ENCODE results near the gene SNAPC4.
"Not testable (repeated sequence)": the region's sequence is repeated elsewhere in the genome, so short reads cannot be mapped to it uniquely, and the experiment has no call there.

The SNAPC4 gene

DNA sequence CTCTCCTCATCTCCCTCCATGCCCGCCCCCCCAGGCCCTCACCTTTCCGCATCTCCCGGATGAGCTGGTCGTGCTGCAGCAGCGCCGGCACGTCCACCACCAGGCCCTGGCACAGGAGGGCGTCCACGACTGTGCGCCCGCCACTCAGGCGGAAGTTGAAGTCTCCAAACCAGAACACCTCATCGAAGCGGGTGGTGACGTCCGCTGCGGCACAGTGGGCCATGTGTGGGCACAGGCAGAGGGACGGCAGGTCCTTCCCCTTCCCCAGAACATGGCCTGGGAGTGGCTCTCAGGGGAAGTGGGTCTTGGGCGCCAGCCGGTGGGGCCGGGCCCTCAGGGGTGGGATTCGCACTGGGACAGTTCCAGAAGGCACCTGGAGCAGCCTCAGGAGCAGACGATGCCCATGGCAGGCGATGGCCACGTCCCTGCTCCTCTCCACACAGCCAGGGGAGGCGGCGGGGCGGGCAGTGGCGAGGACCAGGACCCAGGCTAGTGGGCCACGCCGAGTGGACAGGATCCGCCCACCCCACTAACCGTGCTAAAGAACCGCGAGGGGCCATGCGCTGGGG is 31.9 kb upstream of the SNAPC4 start:
- DNase-seq = no peak

DNA sequence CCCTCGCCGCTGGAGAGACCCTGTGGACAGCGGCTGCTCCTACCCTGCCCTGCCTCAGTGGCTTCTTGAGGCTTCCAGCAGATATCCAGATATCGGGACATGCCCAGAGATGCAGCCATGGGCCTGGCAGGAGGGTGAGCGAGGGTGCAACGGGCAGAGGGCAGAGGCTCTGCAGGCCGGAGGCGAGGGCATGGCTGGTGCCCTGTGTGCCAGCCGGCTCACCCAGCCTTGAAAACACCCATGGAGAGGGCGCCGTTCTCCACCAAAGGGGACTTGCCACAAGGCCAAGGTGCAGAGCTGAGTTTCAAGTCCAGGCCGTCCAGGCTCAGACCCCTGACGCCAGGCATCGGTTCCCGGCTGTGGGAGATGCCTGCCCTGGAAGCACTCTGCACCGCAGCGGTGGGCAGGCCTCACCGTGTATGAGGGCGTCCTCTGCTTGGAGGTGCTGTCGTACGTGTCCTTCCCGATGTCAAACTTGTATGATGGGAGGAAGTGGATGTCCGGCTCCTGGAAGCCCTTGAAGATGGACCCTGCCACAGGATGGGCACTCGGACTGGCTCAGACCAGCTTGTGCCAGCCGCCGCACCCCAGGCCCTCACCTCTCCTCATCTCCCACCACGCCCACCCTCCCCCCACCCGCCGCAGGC is 30.7 kb upstream of the SNAPC4 start:
- no peak for DNase-seq

DNA sequence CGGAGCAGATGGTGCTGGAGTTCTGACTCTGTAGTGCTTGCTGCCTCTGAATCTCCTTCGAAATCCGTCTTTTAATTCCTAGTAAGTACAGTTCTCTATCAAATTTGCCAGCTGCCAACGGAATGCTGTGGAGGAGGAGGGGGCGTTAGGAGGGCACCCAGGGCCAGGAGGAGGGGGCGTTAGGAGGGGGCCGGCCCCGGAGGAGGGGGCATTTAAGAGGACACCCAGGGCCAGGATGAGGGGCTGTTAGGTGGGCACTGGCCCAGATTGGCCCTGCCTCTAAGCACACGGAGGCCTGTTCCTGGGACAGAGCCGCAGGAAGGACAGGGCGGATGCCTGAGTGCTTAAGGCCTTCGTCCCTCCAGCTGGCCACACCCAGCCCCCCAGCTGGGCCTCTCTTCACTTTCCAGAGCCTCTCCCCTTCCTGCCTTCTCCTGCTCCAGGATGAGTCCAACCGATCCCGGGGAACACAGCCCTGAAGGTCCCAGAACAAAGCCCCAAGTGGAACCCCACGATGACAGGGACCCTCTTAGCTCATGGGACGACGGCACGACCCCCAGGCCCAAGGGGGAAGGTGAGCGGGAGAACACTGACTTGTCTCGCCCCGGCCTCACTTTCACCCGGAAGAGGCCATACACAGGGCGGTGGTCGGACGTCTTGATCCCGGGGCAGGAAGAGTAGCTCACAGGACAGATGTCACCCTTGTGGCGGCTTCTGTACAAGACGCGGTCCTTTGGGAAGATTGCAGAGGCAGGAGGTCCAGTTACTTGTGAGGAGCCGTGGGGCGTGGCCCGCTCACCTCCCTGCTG is 29.9 kb upstream of the SNAPC4 start:
- DNase-seq = no peak

DNA sequence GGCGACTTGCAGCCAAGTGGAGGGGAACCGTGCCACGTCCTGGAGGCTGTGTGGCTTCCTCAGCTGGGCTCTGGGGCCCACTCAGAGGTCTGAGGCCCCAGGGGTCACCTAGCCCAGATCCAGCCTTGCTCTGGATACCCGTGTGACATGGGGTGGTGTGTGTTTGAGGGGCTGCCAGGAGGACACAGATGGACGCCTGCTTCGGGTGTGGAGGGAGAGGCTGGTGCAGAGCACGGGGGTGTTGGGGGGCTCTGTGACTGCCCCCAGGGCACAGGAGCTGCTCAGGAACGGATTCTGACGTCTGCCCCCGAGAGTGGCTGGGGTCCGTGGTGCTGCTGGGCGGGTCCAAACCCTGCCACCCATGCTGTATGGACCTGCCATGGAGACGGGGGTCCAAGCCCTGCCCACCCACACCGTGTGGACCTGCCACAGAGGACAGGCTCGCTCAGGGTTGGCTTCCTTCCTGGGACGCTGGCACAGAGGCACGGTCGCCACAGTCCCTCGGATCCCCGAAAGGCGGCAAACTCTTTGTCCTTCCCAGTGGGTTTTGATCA is 29.2 kb upstream of the SNAPC4 start:
- no peak for DNase-seq

GRCh38 chr9:136426787-136427186 is 26.8 kb upstream of the SNAPC4 start:
- DNase-seq = no peak

DNA sequence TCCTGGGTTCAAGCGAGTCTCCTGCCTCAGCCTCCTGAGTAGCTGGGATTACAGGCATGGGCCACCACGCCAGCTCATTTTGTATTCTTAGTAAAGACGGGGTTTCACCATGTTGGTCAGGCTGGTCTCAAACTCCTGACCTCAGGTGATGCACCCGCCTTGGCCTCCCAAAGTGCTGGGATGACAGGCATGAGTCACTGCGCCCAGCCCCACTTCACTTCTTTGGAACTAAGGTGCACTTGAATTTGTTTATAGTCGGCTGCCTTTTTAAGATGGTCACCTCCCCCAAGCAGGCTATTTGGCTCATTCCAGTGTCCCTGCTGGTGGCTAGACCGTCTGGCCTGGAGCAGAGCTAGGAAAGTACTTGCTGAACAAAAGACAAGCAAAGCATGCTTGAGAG is 25.4 kb upstream of the SNAPC4 start:
- not testable (repeated sequence) for DNase-seq

DNA sequence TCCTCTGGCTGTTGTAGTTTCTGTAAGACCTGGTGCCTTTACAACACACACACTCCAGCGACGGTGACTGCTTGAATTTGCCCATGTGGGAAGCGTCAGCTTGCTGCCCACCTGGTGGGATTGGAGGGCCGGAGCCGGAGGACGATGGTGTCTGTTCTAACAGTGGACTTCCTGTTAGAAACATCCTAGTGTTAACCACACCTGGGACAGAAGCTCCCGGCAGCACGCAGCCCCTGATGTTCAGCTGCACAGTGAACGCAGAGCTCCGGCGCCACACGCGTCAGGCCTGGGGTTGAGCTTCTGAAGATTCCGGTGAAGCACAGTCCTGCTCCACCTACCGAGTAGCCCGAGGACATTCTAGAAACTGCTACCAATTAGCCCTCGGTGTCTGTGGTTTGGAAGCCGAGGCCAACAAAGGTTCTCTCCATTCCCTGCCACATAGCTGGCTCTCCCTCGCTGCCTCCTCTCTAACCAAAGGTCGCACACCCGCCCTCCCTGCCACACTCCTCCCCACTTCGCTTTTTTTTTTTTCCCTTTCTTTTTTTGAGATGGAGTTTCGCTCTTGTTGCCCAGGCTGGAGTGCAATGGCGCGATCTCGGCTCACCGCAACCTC is 24.9 kb upstream of the SNAPC4 start:
- no peak for DNase-seq

DNA sequence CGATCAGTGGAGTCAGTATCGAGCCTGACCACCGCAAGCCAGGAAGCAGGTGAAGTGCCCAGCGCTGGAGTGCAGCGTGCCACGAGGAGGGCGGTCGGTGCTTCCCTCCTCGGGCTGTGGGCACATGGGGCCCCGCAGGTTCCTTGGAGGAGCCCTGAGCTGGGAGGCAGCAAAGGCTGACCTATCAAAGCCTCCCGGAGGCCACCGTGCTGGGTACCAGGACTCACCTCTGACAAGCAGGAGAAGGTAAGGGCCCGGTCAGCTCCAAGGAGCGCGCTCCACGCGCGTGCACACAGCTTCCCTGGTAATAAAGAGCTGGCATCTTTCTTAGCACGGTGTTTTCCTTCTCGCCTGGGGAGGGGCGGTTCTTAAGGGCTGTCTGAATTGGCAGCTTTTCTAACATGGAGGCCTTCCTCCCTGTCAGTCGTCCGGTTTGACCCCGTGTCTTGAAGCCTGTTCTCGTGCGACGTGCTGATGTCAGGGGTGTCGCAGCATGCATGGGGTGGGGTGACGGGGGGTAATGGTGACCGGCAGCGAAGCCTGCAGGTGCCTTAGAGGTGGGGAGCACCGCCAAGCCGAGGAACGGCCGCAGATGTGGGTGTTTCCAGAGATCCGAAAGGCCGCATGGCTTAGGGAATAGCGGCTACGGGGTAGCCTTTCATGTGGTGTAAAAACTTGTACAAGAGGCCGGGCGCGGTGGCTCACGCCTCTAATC is 23.6 kb upstream of the SNAPC4 start:
- no peak for DNase-seq

- DNase-seq = no peak
Measured at GRCh38 chr9:136422876-136423275, 22.9 kb upstream of the SNAPC4 start.

DNA sequence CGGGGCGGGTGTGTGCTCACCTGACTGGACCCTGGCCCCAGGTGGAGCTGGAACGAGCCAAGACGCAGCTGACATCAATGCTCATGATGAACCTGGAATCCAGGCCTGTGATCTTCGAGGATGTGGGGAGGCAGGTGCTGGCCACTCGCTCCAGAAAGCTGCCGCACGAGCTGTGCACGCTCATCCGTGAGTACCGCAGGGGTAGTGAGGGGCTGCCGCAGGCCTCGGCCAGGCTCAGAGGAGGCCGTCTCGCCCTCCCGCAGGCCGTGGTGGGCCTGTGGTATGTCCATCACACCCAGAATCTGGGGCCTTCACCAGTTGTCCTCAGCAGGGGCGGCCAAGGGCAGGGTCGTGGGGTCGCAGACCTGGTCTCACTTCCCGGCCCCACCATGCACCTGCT is 21.8 kb upstream of the SNAPC4 start:
- DNase-seq = no peak

- no peak for DNase-seq
Measured at GRCh38 chr9:136419092-136419420, 19.1 kb upstream of the SNAPC4 start.

- DNase-seq = no peak
Measured at GRCh38 chr9:136418182-136419091, 18.5 kb upstream of the SNAPC4 start.

GRCh38 chr9:136416914-136417313 is 16.9 kb upstream of the SNAPC4 start:
- DNase-seq = no peak

GRCh38 chr9:136416427-136416826 is 16.5 kb upstream of the SNAPC4 start:
- no peak for DNase-seq

DNA sequence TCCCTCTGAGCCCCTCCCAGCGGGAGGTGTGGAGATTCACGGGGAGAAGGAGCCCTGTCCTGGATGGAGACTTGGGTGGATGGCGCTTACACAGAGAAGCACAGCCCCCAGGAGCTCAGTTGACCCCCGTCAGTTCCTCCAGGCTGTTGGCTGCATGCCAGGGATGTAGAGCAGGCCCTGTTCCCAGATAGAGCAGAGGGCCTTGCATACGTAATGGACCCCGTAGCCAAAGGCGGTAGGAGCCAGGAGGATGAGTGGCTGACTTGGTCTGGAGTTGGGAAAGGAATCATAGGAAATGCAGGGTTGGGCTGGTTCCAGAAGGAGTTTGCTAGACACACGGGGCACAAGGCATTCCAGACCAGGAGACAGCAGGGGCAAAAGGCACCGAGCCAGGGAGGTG is 13.0 kb upstream of the SNAPC4 start:
- DNase-seq = no peak

DNA sequence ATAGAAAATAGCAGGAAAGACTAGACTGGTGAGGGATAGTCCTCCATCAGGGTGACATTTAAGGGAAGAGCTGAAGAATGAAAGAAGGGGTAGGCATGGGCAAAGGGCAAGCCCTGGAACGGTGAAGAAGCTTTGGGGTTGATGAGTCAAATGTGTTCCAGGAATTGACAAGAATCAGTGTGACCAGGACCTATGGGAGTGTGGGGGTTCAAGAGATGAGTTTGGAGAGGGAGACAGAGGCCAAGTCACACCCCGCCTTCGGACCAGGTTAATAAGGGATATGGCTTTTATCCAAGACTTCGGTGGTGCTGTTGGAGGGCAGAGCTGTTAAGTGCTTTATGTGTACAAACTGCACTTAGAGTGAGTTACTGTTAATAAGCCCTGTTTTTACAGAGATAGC is 11.4 kb upstream of the SNAPC4 start:
- DNase-seq = no peak

GRCh38 chr9:136410500-136411287 is 10.7 kb upstream of the SNAPC4 start, which contains the start of the genes ENTR1 and PMPCA:
Gene ENTR1, minus strand, starts transcription at chr9:136410614. Its CDS starts 217 bp downstream, at chr9:136410397.
Gene PMPCA, plus strand, starts transcription at chr9:136410658. Its CDS starts 11 bp downstream, at chr9:136410669.
- DNase-seq = peak; percentile 97 to 98

DNA sequence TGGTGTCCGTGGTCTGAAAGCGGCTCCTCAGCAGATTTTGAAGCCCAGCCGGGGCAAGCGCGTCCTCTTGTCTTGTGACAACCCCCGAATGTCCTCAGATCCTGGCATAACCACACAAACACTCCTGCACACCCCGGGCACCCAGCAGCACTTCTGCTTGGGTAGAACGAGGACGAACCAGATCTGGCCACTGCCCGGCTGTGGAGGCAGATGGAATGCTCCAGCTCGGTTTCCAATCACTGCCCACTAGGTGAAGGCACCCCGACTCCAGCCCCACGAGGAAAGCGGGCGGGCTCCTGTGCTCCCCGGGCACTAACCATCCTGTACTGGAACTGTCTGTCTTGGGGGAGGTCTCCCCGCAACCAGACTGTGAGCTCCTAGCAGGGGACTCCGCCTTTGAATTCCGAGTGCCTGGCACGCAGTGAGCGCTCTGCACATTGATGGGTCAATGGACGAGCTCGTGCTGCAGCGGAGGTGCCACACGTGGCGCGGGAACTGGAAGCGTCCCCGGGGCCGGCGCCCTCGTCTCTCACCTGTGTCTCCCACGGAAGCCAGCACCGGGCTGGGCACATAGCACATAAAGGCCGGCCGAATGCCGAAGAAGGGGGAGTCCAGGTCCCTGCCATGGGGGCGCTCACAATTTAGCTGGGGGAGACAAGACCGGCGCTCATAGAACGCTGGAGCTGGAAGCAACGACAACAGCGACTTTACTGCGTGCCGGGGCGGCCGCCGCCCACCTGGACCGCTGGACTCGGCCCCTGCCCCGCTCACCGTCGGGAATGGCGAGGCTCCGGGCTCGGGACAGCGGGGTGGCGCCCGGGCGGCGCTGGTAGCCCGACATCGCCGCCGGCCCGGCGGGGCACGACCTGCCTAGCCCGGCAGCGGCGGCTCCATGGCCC is 9.8 kb upstream of the SNAPC4 start:
- peak; percentile 22 to 28 for DNase-seq

- DNase-seq = no peak
Measured at GRCh38 chr9:136407911-136408310, 7.9 kb upstream of the SNAPC4 start.

DNA sequence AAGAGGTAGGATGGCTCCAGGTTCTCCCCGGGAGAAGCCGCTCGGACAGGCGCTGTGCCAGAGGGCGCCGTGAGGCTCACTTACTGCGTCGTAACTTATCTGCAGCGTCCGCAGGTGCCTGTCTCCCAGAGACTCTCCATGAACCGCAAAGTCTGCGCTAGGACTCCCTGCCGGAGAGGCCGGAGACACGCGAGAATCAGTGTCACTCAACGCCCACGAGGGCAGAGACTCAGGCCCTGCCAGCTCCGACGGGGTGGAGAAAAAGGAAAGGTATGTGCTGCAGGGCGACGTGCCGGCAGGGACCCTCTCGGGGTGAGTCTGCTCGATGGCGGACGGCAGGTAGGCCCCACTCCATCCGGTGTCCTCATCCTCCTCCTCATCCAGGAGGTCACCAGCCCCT is 7.1 kb upstream of the SNAPC4 start:
- not testable (repeated sequence) for DNase-seq
